Lower leg skin (tissue), 4 donors: Measurements from ENCODE around the gene FAM118A. TPM values are rescaled to one million over a fixed set of nuclear protein-coding genes. Genes with fewer than 3 reads are reported as not detected.

ENCODE experiments used
- DNase-seq, 2 donors: peaks; one replicate each; pipeline ENCODE4 v3.0.0-alpha.2; 2019; ENCODE audit warnings: low spot score in 2 of 2
- H3K4me3 ChIP-seq: fragments of 200-600 bp; sonication (generic); 2 replicates; pipeline ENCODE4 v1.5.1; 2017; ENCODE audit warnings: mild to moderate bottlenecking, low read depth; ENCODE audit not compliant: poor library complexity, severe bottlenecking
- POLR2A ChIP-seq, 2 donors: fragments of 450-650 bp; IDR thresholded peaks; one replicate each; pipeline ENCODE4 v1.6.1; 2016 to 2017; ENCODE audit warnings: antibody characterized with exemption in 2 of 2, mild to moderate bottlenecking in 1 of 2, moderate library complexity in 1 of 2
- WGBS, 2 donors: methylation state at CpG; one replicate each; pipeline ENCODE4 v1.1.5; 2018; 5-methylcytosine and 5-hydroxymethylcytosine counted together
- intact Hi-C: fragments of 100-400 bp; cut with DNase I; formaldehyde crosslinking; loops from one replicate; pipeline ENCODE4 v1.15.0; 2023; ENCODE audit warnings: low total_unique reads
- total RNA-seq, 4 donors: library from RNA; depleted of rRNA; stranded (reverse); fragments of >200 nt; gene quantifications; one replicate each; pipeline ENCODE4 v1.1.0, GENCODE V29; 2016
- TF ChIP-seq, protein P1 (sequence below), 3 donors: fragments of 450-650 bp; IDR thresholded peaks; one replicate each; pipeline ENCODE4 v1.5.1; 2016; ENCODE audit warnings: antibody characterized with exemption in 3 of 3, mild to moderate bottlenecking in 3 of 3, moderate library complexity in 2 of 3

FAM118A gene
- total RNA-seq, 4 donors from 2014 or later: 11.9 to 40.7 (median 25.0) TPM

DNA sequence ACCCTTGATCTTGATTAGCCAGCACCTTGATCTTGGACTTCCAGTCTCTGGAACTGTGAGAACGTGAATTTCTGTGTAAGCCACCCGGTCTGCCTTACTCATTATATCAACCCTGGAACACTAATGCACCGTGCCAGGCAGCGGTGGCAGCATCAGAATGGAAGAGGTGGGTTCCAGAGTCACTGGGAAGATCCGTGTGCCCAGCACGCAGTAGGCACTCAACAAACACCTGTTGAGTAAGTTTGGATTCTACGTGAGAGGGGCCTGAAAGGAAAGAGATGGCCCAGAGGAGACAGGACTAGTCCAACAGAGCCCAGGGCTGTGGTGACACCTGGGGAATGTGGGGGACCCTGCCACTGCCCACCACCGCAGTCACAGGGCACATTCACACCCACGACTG lies 31.6 kb upstream of the FAM118A start:
- TF ChIP-seq, protein P1, sequence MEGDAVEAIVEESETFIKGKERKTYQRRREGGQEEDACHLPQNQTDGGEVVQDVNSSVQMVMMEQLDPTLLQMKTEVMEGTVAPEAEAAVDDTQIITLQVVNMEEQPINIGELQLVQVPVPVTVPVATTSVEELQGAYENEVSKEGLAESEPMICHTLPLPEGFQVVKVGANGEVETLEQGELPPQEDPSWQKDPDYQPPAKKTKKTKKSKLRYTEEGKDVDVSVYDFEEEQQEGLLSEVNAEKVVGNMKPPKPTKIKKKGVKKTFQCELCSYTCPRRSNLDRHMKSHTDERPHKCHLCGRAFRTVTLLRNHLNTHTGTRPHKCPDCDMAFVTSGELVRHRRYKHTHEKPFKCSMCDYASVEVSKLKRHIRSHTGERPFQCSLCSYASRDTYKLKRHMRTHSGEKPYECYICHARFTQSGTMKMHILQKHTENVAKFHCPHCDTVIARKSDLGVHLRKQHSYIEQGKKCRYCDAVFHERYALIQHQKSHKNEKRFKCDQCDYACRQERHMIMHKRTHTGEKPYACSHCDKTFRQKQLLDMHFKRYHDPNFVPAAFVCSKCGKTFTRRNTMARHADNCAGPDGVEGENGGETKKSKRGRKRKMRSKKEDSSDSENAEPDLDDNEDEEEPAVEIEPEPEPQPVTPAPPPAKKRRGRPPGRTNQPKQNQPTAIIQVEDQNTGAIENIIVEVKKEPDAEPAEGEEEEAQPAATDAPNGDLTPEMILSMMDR (IDR thresholded peaks at IDR 0.05): no peak
- no peak for TF ChIP-seq POLR2A (IDR thresholded peaks at IDR 0.05)
- WGBS, 2 donors: 84 to 86% methylated on average over 9 of the region's 9 CpGs
- intact Hi-C loops: no loop called here

GRCh38 chr22:45280587-45280980 lies 29.1 kb upstream of the FAM118A start:
- TF ChIP-seq, protein P1 (IDR thresholded peaks at IDR 0.05): no peak
- no peak for TF ChIP-seq POLR2A (IDR thresholded peaks at IDR 0.05)
- no peak for DNase-seq
- WGBS, 2 donors: 73 to 78% methylated on average over 3 of the region's 3 CpGs
- H3K4me3 ChIP-seq: no peak overlapping the region
- intact Hi-C loops: no loop called here

More for the DNA sequence above, 31.6 kb upstream of the FAM118A start:
- H3K4me3 ChIP-seq: no peak overlapping the region
- no peak for DNase-seq

DNA sequence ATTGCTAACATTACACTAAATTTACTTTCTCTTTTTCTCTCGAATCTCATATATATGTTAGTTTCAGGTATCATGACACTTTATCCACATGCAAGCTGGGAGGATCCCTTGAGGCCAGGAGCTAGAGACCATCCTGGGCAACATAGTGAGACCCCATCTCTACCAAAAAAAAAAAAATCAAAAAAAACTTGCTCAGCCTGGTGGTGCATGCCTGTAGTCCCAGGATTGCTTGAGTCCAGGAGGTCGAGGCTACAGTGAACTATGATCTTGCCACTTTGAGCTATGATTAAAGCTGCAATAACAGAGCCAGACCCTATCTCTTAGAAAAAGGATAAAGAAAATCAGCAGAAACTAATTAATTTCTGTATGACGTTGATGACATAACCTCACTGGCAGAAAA lies 28.7 kb upstream of the FAM118A start:
- no peak for DNase-seq
- H3K4me3 ChIP-seq: no peak overlapping the region
- WGBS, 2 donors: 74 to 84% methylated on average over 3 of the region's 3 CpGs
- TF ChIP-seq, protein P1 (IDR thresholded peaks at IDR 0.05): no peak
- no peak for TF ChIP-seq POLR2A (IDR thresholded peaks at IDR 0.05)
- intact Hi-C loops: no loop called here

GRCh38 chr22:45284705-45285262 lies 24.9 kb upstream of the FAM118A start, which contains the start of gene UPK3A:
Gene UPK3A (plus strand): TSS chr22:45284949. CDS start chr22:45285014, 65 bp downstream.
- WGBS, 2 donors: 21 to 36% methylated on average over 10 to 28 of the region's 46 CpGs

GRCh38 chr22:45285263-45286058 lies 24.3 kb upstream of the FAM118A start:
- TF ChIP-seq, protein P1 (IDR thresholded peaks at IDR 0.05): no peak
- TF ChIP-seq POLR2A (IDR thresholded peaks at IDR 0.05): no peak
- intact Hi-C loops: no loop called here
- WGBS, 2 donors: 68 to 71% methylated on average over 15 to 16 of the region's 16 CpGs
- no peak overlapping the region for H3K4me3 ChIP-seq
- no peak for DNase-seq

More at GRCh38 chr22:45284705-45285262, 24.9 kb upstream of the FAM118A start, which contains the start of gene UPK3A:
- no peak for TF ChIP-seq POLR2A (IDR thresholded peaks at IDR 0.05)
- TF ChIP-seq, protein P1 (IDR thresholded peaks at IDR 0.05): no peak
- intact Hi-C loops: no loop called here
- no peak for DNase-seq
- no peak within 1 kb of the TSS for H3K4me3 ChIP-seq
